ENCODE measurements around the gene REXO1. TPM values are rescaled to one million over a fixed set of nuclear protein-coding genes. Genes with fewer than 3 reads are reported as not detected.

REXO1 gene
- total and polyA plus RNA-seq, 2 of the 13 experiments (the other 11 are each of a cell fraction or from before 2014, with no cell fraction given), result 5.0 to 11.2 TPM

- TF ChIP-seq KLF12 (CRISPR knock-in tag; IDR thresholded peaks at IDR 0.05; ENCODE audit: borderline replicate concordance) (peak; percentile 44; the same call in 1 of the 2 replicates), UBTF (CRISPR knock-in tag; IDR thresholded peaks at IDR 0.05) (no peak; the same call in 1 of the 2 replicates), ZFP36L2 (CRISPR knock-in tag; IDR thresholded peaks at IDR 0.05) (no peak), ZNF816 (CRISPR knock-in tag; IDR thresholded peaks at IDR 0.05; ENCODE audit: borderline replicate concordance) (no peak), ZNF24 (IDR thresholded peaks at IDR 0.05) (no peak), MED13 (CRISPR knock-in tag; IDR thresholded peaks at IDR 0.05) (no peak), KAT7 (CRISPR knock-in tag; IDR thresholded peaks at IDR 0.05; ENCODE audit: borderline replicate concordance) (0 out of 2 replicates have a peak, but pooled peaks have one; percentile 44), ZNF136 (CRISPR knock-in tag; IDR thresholded peaks at IDR 0.05; ENCODE audit: low read depth) (0 out of 2 replicates have a peak, but pooled peaks have one; percentile 33), MBD4 (IDR thresholded peaks at IDR 0.05; ENCODE audit: borderline replicate concordance, low read length) (no peak), ZNF205 (CRISPR knock-in tag; IDR thresholded peaks at IDR 0.05) (no peak), POLR2G (IDR thresholded peaks at IDR 0.05; ENCODE audit: low read depth, low read length) (0 out of 2 replicates have a peak, but pooled peaks have one; percentile 37), ESRRA (CRISPR knock-in tag; IDR thresholded peaks at IDR 0.05; ENCODE audit: low read depth) (no peak), THAP11 (CRISPR knock-in tag; IDR thresholded peaks at IDR 0.05) (no peak), POGZ (CRISPR knock-in tag; IDR thresholded peaks at IDR 0.05) (no peak), ZNF790 (CRISPR knock-in tag; IDR thresholded peaks at IDR 0.05; ENCODE audit: borderline replicate concordance) (no peak), ZNF253 (CRISPR knock-in tag; IDR thresholded peaks at IDR 0.05; ENCODE audit: borderline replicate concordance) (no peak), ZNF335 (CRISPR knock-in tag; IDR thresholded peaks at IDR 0.05) (0 out of 2 replicates have a peak, but pooled peaks have one; percentile 68), IRF9 (CRISPR knock-in tag; IDR thresholded peaks at IDR 0.05; ENCODE audit: borderline replicate concordance) (0 out of 2 replicates have a peak, but pooled peaks have one; percentile 5), ZNF629 (CRISPR knock-in tag; conservative IDR thresholded peaks at IDR 0.05) (no peak), TRIM24 (CRISPR knock-in tag; IDR thresholded peaks at IDR 0.05) (no peak), GLI4 (CRISPR knock-in tag; IDR thresholded peaks at IDR 0.05; ENCODE audit: borderline replicate concordance) (no peak), HMG20B (CRISPR knock-in tag; conservative IDR thresholded peaks at IDR 0.05) (no peak), NFRKB (IDR thresholded peaks at IDR 0.05) (no peak), ZNF709 (CRISPR knock-in tag; IDR thresholded peaks at IDR 0.05) (no peak)
These were observed 8.4 kb downstream of the REXO1 start (continued) for GRCh38 chr19:1839658-1840540.

Measured in HepG2 (cell line).